ENCODE data around the gene PRR3. TPM values are rescaled to one million over a fixed set of nuclear protein-coding genes. Genes with fewer than 3 reads are reported as not detected.

Gene PRR3
- total and polyA plus RNA-seq, 2 of the 4 experiments (the other 2 are of a cell fraction), result 7.2 to 17.3 TPM

DNA sequence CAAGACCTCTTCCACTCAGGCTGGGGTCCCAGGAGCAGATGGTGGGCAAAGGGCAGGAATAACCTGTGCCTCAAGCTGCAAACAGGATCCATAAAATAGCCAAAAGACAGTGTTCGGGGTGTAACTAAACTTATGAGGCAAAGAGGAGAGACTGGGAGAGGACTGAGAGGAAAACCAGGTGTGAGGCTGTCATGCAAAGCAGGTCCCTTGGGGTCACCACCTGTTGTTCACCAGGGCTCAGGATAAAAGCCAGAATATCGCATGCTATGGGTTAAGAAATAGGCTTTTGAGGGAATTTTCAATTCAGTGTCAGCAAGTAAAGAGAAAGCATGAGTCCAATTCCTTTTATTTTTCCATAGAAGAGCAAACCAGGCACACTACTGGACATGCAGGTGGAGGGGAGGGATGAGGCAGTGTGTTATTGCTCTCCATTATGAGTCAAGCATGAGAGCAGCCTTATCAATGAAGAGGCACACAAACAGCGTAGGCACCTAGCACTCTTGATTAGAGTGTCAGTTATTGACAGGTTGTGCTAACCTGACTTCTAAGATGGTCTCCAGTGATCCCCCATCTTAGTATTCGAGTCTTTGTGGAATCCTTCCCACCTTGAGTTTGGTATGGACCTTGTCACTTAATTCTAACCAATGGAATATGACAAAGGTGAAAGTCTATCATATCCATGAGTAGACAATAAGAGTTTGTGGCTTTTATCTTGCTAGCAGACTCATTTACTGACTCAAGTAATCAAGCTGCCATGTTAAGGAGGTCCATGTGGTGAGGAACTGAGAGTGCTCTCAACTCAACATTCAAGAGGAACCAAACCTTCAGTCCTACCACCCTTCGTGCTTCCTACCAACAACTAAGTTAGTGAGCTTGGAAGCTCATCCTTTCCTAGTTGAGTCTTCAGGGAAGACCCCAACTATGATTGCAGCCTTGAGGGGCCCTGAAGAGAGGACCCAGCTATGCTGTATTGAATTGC lies 49.0 kb upstream of the PRR3 start (continued):
- TF ChIP-seq, protein P1, sequence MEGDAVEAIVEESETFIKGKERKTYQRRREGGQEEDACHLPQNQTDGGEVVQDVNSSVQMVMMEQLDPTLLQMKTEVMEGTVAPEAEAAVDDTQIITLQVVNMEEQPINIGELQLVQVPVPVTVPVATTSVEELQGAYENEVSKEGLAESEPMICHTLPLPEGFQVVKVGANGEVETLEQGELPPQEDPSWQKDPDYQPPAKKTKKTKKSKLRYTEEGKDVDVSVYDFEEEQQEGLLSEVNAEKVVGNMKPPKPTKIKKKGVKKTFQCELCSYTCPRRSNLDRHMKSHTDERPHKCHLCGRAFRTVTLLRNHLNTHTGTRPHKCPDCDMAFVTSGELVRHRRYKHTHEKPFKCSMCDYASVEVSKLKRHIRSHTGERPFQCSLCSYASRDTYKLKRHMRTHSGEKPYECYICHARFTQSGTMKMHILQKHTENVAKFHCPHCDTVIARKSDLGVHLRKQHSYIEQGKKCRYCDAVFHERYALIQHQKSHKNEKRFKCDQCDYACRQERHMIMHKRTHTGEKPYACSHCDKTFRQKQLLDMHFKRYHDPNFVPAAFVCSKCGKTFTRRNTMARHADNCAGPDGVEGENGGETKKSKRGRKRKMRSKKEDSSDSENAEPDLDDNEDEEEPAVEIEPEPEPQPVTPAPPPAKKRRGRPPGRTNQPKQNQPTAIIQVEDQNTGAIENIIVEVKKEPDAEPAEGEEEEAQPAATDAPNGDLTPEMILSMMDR (conservative IDR thresholded peaks at IDR 0.05; ENCODE audit: low read depth, low read length), result no peak
- TF ChIP-seq CHD1 (IDR thresholded peaks at IDR 0.05; ENCODE audit: low read depth, low read length), result no peak
